Natural killer cell (primary cell): ENCODE results near the gene ART3. TPM values are rescaled to one million over a fixed set of nuclear protein-coding genes. Genes with fewer than 3 reads are reported as not detected.

Experiments
- ATAC-seq, 3 donors: fragments of 150-1000 bp in 2 of 3; fragments of 200-7000 bp in 1 of 3; cut with Tn5 transposase; 1 replicate in 1 of 3; 2 replicates in 2 of 3; pipeline ENCODE4 v1.10.0; 2021; ENCODE audit warnings: mild to moderate bottlenecking in 2 of 3, moderate library complexity in 2 of 3
- DNase-seq, 2 donors: peaks; one replicate each; pipeline versions ENCODE4 v3.0.0 to v3.0.0-alpha.2; 2013 to 2021; ENCODE audit warnings: mixed read lengths in 1 of 2
- H3K27ac ChIP-seq: one replicate; pipeline ENCODE4 v1.5.1; 2013; ENCODE audit warnings: mild to moderate bottlenecking, low read length
- H3K27me3 ChIP-seq: one replicate; pipeline ENCODE4 v1.6.1; 2013; ENCODE audit warnings: low read length; ENCODE audit not compliant: control insufficient read depth, insufficient read depth
- H3K36me3 ChIP-seq: one replicate; pipeline ENCODE4 v1.6.1; 2013; ENCODE audit warnings: low read length; ENCODE audit not compliant: control insufficient read depth, insufficient read depth
- H3K4me1 ChIP-seq: one replicate; pipeline ENCODE4 v1.6.1; 2013; ENCODE audit warnings: low read length; ENCODE audit not compliant: control insufficient read depth, insufficient read depth
- H3K4me3 ChIP-seq: one replicate; pipeline ENCODE4 v1.5.1; 2013; ENCODE audit warnings: low read length
- H3K9me3 ChIP-seq: one replicate; pipeline ENCODE4 v1.6.1; 2013; ENCODE audit warnings: low read length; ENCODE audit not compliant: control insufficient read depth, insufficient read depth
- H3K27ac Mint-ChIP-seq, 2 donors: one replicate each; pipeline ENCODE4 v1.8.0; 2022; ENCODE audit warnings: mild to moderate bottlenecking in 2 of 2, mixed read lengths in 2 of 2, moderate library complexity in 1 of 2
- H3K27me3 Mint-ChIP-seq, 2 donors: one replicate each; pipeline ENCODE4 v1.8.0; 2022; ENCODE audit warnings: low read depth in 2 of 2, mixed read lengths in 2 of 2
- H3K36me3 Mint-ChIP-seq: one replicate; pipeline ENCODE4 v1.8.0; 2022; ENCODE audit warnings: mixed read lengths
- H3K4me1 Mint-ChIP-seq, 2 donors: one replicate each; pipeline ENCODE4 v1.8.0; 2022; ENCODE audit warnings: mixed read lengths in 2 of 2
- H3K4me3 Mint-ChIP-seq: one replicate; pipeline ENCODE4 v1.8.0; 2022; ENCODE audit warnings: mild to moderate bottlenecking, moderate library complexity, mixed read lengths
- H3K9me3 Mint-ChIP-seq, 2 donors: one replicate each; pipeline ENCODE4 v1.8.0; 2022; ENCODE audit warnings: mixed read lengths in 2 of 2
- WGBS: methylation state at CpG from one replicate; pipeline ENCODE4 v1.1.7; 2013; ENCODE audit warnings: missing lambda C conversion rate; ENCODE audit not compliant: insufficient coverage; 5-methylcytosine and 5-hydroxymethylcytosine counted together
- intact Hi-C: fragments of 100-400 bp; cut with micrococcal nuclease; formaldehyde crosslinking; loops from one replicate; pipeline ENCODE4 v1.14.2; 2022
- total RNA-seq, 4 donors: library from RNA; stranded (reverse); fragments of 120-200 nt in 1 of 4; gene quantifications; one replicate each; pipeline versions ENCODE4 v1.2.3 to v1.2.4, GENCODE V29; 2013 to 2022
- TF ChIP-seq, protein P1 (sequence below): fragments of 200-600 bp; IDR thresholded peaks from one replicate; pipeline ENCODE4 v1.8.0; 2022; ENCODE audit warnings: antibody characterized with exemption

Gene ART3
- total RNA-seq, 3 donors from 2014 or later (not counting 1 experiment from before 2014, with no cell fraction given): not detected

DNA sequence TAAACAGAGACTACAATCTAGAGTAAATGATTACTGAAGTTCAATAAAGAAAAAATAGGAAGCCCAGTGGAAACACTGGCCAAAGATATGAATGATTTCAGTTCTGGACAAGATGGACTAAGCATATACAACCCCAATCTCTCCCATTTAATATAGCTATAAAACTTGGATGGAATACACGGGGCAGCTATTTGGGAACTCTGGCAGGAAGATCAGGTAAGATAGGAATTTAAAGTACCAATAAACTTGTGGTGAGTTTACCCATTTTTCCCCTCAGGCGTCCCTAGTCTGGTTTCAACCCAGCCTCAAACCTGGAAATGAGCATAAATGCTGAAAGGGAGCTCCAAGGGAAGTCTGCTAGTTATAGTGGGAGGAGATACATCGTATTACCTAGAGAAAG, 53.2 kb downstream of the ART3 start:
- DNase-seq: no peak
- no peak for ATAC-seq
- H3K9me3 Mint-ChIP-seq: no peaks in the 10 kb centered on the region
- H3K4me3 ChIP-seq: no peak overlapping the region
- H3K27me3 Mint-ChIP-seq: no peaks in the 10 kb centered on the region
- H3K4me1 ChIP-seq: no peaks in the 10 kb centered on the region
- no peak overlapping the region for H3K27ac Mint-ChIP-seq
- intact Hi-C loops: no loop called here
- no peak overlapping the region for H3K4me3 Mint-ChIP-seq
- H3K27ac ChIP-seq: no peak overlapping the region
- WGBS: 100% methylated on average over 3 of the region's 3 CpGs
- H3K9me3 ChIP-seq: no peaks in the 10 kb centered on the region
- H3K27me3 ChIP-seq: no peaks in the 10 kb centered on the region
- peaks cover 27% of the 10 kb centered on the region for H3K36me3 Mint-ChIP-seq
- TF ChIP-seq, protein P1, sequence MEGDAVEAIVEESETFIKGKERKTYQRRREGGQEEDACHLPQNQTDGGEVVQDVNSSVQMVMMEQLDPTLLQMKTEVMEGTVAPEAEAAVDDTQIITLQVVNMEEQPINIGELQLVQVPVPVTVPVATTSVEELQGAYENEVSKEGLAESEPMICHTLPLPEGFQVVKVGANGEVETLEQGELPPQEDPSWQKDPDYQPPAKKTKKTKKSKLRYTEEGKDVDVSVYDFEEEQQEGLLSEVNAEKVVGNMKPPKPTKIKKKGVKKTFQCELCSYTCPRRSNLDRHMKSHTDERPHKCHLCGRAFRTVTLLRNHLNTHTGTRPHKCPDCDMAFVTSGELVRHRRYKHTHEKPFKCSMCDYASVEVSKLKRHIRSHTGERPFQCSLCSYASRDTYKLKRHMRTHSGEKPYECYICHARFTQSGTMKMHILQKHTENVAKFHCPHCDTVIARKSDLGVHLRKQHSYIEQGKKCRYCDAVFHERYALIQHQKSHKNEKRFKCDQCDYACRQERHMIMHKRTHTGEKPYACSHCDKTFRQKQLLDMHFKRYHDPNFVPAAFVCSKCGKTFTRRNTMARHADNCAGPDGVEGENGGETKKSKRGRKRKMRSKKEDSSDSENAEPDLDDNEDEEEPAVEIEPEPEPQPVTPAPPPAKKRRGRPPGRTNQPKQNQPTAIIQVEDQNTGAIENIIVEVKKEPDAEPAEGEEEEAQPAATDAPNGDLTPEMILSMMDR: no peak
- H3K4me1 Mint-ChIP-seq: peaks cover 4 to 14% of the 10 kb centered on the region in 2 donors
- peaks cover 39% of the 10 kb centered on the region for H3K36me3 ChIP-seq

- H3K27me3 ChIP-seq: no peaks in the 10 kb centered on the region
- Mint-ChIP-seq H3K4me3 (no peak overlapping the region), H3K36me3 (peaks cover 21% of the 10 kb centered on the region), H3K9me3 (no peaks in the 10 kb centered on the region), H3K27me3 (no peaks in the 10 kb centered on the region), H3K27ac (no peak overlapping the region), H3K4me1 (peaks cover 24 to 28% of the 10 kb centered on the region in 2 donors)
- no peak for ATAC-seq
- no peaks in the 10 kb centered on the region for H3K4me1 ChIP-seq
- no peak overlapping the region for H3K27ac ChIP-seq
- intact Hi-C loops: loop anchor here (10.0 kb wide), 1 partner anchor 1014 kb away; the partner anchor contains the start of gene CCNG2
- DNase-seq: no peak
- TF ChIP-seq, protein P1: no peak
- no peaks in the 10 kb centered on the region for H3K9me3 ChIP-seq
- WGBS: 94% methylated on average over 3 of the region's 3 CpGs
- peaks cover 40% of the 10 kb centered on the region for H3K36me3 ChIP-seq
- H3K4me3 ChIP-seq: no peak overlapping the region
Observed at GRCh38 chr4:76141241-76141640, 66.7 kb downstream of the ART3 start.

GRCh38 chr4:76144546-76144945, 70.0 kb downstream of the ART3 start:
- H3K27ac Mint-ChIP-seq: no peak overlapping the region
- H3K27ac ChIP-seq: no peak overlapping the region
- no peaks in the 10 kb centered on the region for H3K9me3 ChIP-seq
- peaks cover 10% of the 10 kb centered on the region for H3K4me1 ChIP-seq
- peaks cover 24% of the 10 kb centered on the region for H3K36me3 ChIP-seq
- H3K36me3 Mint-ChIP-seq: peaks cover 15% of the 10 kb centered on the region
- H3K4me3 Mint-ChIP-seq: peak overlapping the region; percentile 9
- TF ChIP-seq, protein P1: no peak
- no peaks in the 10 kb centered on the region for H3K9me3 Mint-ChIP-seq
- H3K4me3 ChIP-seq: no peak overlapping the region
- H3K4me1 Mint-ChIP-seq: peaks cover 32 to 40% of the 10 kb centered on the region in 2 donors
- intact Hi-C loops: loop anchor here (10.0 kb wide), 1 partner anchor 1010 kb away; the partner anchor contains the start of gene CCNG2
- no peaks in the 10 kb centered on the region for H3K27me3 ChIP-seq
- no peaks in the 10 kb centered on the region for H3K27me3 Mint-ChIP-seq
- ATAC-seq (no peak), DNase-seq (no peak)
